B cell (primary cell): Measurements from ENCODE around the gene BCAR1. TPM values are rescaled to one million over a fixed set of nuclear protein-coding genes. Genes with fewer than 3 reads are reported as not detected.
"Not testable (repeated sequence)": the region's sequence is repeated elsewhere in the genome, so short reads cannot be mapped to it uniquely, and the experiment has no call there.

Experiments used
- ATAC-seq: fragments of 200-7000 bp; cut with Tn5 transposase; one replicate; pipeline ENCODE4 v1.10.0; 2021; ENCODE audit warnings: low read depth, mild to moderate bottlenecking, moderate number of reproducible peaks, moderate library complexity
- CTCF ChIA-PET: fragments of 350-600 bp; sonication (Branson Sonifier 250); formaldehyde crosslinking; loops from one replicate; lab custom pipeline; 2021; ENCODE audit warnings: antibody characterized with exemption, inconsistent platforms; lab: Charles Lee
- POLR2A ChIA-PET: fragments of 350-600 bp; sonication (Branson Sonifier 250); formaldehyde crosslinking; loops from one replicate; lab custom pipeline; 2021; ENCODE audit warnings: antibody characterized with exemption; lab: Charles Lee
- DNase-seq: peaks from one replicate; pipeline ENCODE4 v3.0.0; 2013
- H2AFZ ChIP-seq: 2 replicates; pipeline ENCODE4 v1.6.1; 2012; ENCODE audit warnings: mild to moderate bottlenecking, low read depth, low read length; ENCODE audit not compliant: insufficient read depth, poor library complexity, severe bottlenecking
- H3K27ac ChIP-seq, 2 donors: 1 replicate in 1 of 2; 2 replicates in 1 of 2; pipeline ENCODE4 v1.5.1; 2012 to 2013; ENCODE audit warnings: low read length in 2 of 2, mild to moderate bottlenecking in 2 of 2, moderate library complexity in 1 of 2
- H3K27me3 ChIP-seq, 4 experiments: fragments of 200-600 bp in 1 of 4; sonication (generic) in 1 of 4; replicated peaks in 1 of 4; 1 replicate in 2 of 4; 2 replicates in 2 of 4; pipeline versions ENCODE4 v1.6.1 to v1.7.0; 2013 to 2016; ENCODE audit warnings: low read length in 3 of 4, mild to moderate bottlenecking in 2 of 4, mixed read lengths in 1 of 4, moderate library complexity in 1 of 4; ENCODE audit not compliant: insufficient read depth in 4 of 4, control insufficient read depth in 3 of 4; ENCODE audit errors: control extremely low read depth in 1 of 4
- H3K36me3 ChIP-seq, 2 experiments: replicated peaks in 1 of 2; 1 replicate in 1 of 2; 2 replicates in 1 of 2; pipeline versions ENCODE4 v1.6.1 to v1.7.1; 2013; ENCODE audit warnings: low read length in 1 of 2; ENCODE audit not compliant: insufficient read depth in 2 of 2, control insufficient read depth in 1 of 2; ENCODE audit errors: control extremely low read depth in 1 of 2, extremely low read depth in 1 of 2
- H3K4me1 ChIP-seq, 2 donors: fragments of 200-600 bp in 1 of 2; sonication (generic) in 1 of 2; 1 replicate in 1 of 2; 2 replicates in 1 of 2; pipeline versions ENCODE4 v1.5.1 to v1.6.1; 2013 to 2017; ENCODE audit warnings: low read length in 2 of 2; ENCODE audit not compliant: control insufficient read depth in 2 of 2, insufficient read depth in 2 of 2
- H3K4me2 ChIP-seq: replicated peaks from 2 replicates; pipeline ENCODE3; 2012; ENCODE audit warnings: mild to moderate bottlenecking, low read depth, low read length; ENCODE audit not compliant: poor library complexity, severe bottlenecking
- H3K4me3 ChIP-seq, 5 experiments: fragments of 200-600 bp in 1 of 5; sonication (generic) in 1 of 5; 1 replicate in 3 of 5; 2 replicates in 2 of 5; pipeline versions ENCODE4 v1.5.1 to v1.7.0; 2011 to 2016; ENCODE audit warnings: low read length in 4 of 5, mild to moderate bottlenecking in 4 of 5, low read depth in 2 of 5, control low read depth in 1 of 5, moderate library complexity in 1 of 5; ENCODE audit not compliant: insufficient read depth in 1 of 5; ENCODE audit errors: control extremely low read depth in 1 of 5, extremely low read depth in 1 of 5
- H3K79me2 ChIP-seq: fragments of 200-600 bp; sonication (generic); one replicate; pipeline ENCODE4 v1.6.0; 2016; ENCODE audit warnings: low read length; ENCODE audit not compliant: control insufficient read depth, insufficient read depth
- H3K9ac ChIP-seq: fragments of 200-600 bp; sonication (generic); 2 replicates; pipeline ENCODE4 v1.6.1; 2017; ENCODE audit warnings: mild to moderate bottlenecking, low read length, moderate library complexity
- H3K9me3 ChIP-seq, 3 donors: one replicate each; pipeline versions ENCODE4 v1.6.1 to v1.7.1; 2013; ENCODE audit warnings: low read length in 2 of 3; ENCODE audit not compliant: control insufficient read depth in 2 of 3, insufficient read depth in 1 of 3; ENCODE audit errors: control extremely low read depth in 1 of 3
- H4K20me1 ChIP-seq: 2 replicates; pipeline ENCODE4 v1.6.0; 2012; ENCODE audit warnings: mild to moderate bottlenecking, low read length; ENCODE audit not compliant: insufficient read depth, control insufficient read depth, poor library complexity, severe bottlenecking
- H3K27ac Mint-ChIP-seq: one replicate; pipeline ENCODE4 v1.8.0; 2021; ENCODE audit warnings: mixed read lengths
- H3K27me3 Mint-ChIP-seq: one replicate; pipeline ENCODE4 v1.8.0; 2021; ENCODE audit warnings: mixed read lengths
- H3K4me1 Mint-ChIP-seq: one replicate; pipeline ENCODE4 v1.8.0; 2021; ENCODE audit warnings: mixed read lengths
- H3K4me3 Mint-ChIP-seq: one replicate; pipeline ENCODE4 v1.8.0; 2021; ENCODE audit warnings: mixed read lengths
- H3K9me3 Mint-ChIP-seq: one replicate; pipeline ENCODE4 v1.8.0; 2022; ENCODE audit warnings: mixed read lengths; ENCODE audit not compliant: insufficient read depth
- WGBS: methylation state at CpG from one replicate; pipeline ENCODE4 v1.1.5; 2013; ENCODE audit warnings: missing lambda C conversion rate; ENCODE audit not compliant: insufficient coverage; 5-methylcytosine and 5-hydroxymethylcytosine counted together
- intact Hi-C: fragments of 100-400 bp; cut with micrococcal nuclease; formaldehyde crosslinking; loops from one replicate; pipeline ENCODE4 v1.10.0; 2022
- polyA plus RNA-seq: library from polyadenylated mRNA; depleted of rRNA; stranded (reverse); fragments of >200 nt; gene quantifications from 2 replicates; pipeline ENCODE4 v1.2.3, GENCODE V29; 2012
- total RNA-seq, 2 donors: library from RNA; stranded (reverse); fragments of 120-200 nt in 1 of 2; gene quantifications; 1 replicate in 1 of 2; 2 replicates in 1 of 2; pipeline versions ENCODE4 v1.2.3 to v1.2.4, GENCODE V29; 2013 to 2022
- TF ChIP-seq, protein P1 (sequence below): fragments of 200-600 bp; IDR thresholded peaks from one replicate; pipeline ENCODE4 v1.8.0; 2022; ENCODE audit warnings: antibody characterized with exemption, mild to moderate bottlenecking

BCAR1 gene
- total and polyA plus RNA-seq, 2 donors (not counting 1 experiment from before 2014, with no cell fraction given) = not detected

DNA sequence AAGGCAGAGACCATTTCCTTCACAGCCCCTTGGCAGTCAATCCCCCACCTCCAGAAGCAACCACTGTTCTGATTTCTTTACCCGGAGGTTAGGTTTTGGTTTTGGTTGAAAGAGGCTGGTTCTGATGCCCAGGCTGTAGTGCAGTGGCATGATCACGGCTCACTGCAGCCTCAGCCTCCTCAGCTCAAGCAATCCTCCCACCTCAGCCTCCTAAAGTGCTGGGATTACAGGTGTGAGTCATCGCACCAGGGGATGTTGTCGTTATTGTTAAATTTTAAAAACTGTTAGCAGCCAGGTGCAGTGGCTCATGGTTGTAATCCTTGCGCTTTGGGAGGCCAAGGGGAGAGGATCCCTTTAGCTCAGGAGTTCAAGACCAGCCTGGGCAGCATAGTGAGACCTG is 41.5 kb downstream of the BCAR1 start:
- no peaks in the 10 kb centered on the region for H3K4me1 Mint-ChIP-seq
- no peak overlapping the region for H3K4me3 ChIP-seq
- ChIA-PET CTCF (no interaction called here), POLR2A (no interaction called here)
- 89% methylated on average over 1 of the region's 5 CpGs for WGBS
- H3K9me3 ChIP-seq = peaks cover 0 to 7% (median 0%) of the 10 kb centered on the region in 3 donors
- no peaks in the 10 kb centered on the region for H3K36me3 ChIP-seq
- no peaks in the 10 kb centered on the region for H3K79me2 ChIP-seq
- H3K27me3 Mint-ChIP-seq = peaks cover 10% of the 10 kb centered on the region
- no peak overlapping the region for H3K4me2 ChIP-seq
- H3K4me1 ChIP-seq = no peaks in the 10 kb centered on the region
- DNase-seq (no peak), ATAC-seq (no peak)
- no peak overlapping the region for H2AFZ ChIP-seq
- H3K4me3 Mint-ChIP-seq = no peak overlapping the region
- H3K9me3 Mint-ChIP-seq = no peaks in the 10 kb centered on the region
- H3K27me3 ChIP-seq = peaks cover 0 to 9% (median 0%) of the 10 kb centered on the region in 4 experiments
- intact Hi-C loops = no loop called here
- H3K9ac ChIP-seq = no peak overlapping the region
- TF ChIP-seq, protein P1, sequence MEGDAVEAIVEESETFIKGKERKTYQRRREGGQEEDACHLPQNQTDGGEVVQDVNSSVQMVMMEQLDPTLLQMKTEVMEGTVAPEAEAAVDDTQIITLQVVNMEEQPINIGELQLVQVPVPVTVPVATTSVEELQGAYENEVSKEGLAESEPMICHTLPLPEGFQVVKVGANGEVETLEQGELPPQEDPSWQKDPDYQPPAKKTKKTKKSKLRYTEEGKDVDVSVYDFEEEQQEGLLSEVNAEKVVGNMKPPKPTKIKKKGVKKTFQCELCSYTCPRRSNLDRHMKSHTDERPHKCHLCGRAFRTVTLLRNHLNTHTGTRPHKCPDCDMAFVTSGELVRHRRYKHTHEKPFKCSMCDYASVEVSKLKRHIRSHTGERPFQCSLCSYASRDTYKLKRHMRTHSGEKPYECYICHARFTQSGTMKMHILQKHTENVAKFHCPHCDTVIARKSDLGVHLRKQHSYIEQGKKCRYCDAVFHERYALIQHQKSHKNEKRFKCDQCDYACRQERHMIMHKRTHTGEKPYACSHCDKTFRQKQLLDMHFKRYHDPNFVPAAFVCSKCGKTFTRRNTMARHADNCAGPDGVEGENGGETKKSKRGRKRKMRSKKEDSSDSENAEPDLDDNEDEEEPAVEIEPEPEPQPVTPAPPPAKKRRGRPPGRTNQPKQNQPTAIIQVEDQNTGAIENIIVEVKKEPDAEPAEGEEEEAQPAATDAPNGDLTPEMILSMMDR = no peak
- H3K27ac Mint-ChIP-seq = no peak overlapping the region
- no peak overlapping the region for H3K27ac ChIP-seq
- H4K20me1 ChIP-seq = no peaks in the 10 kb centered on the region

DNA sequence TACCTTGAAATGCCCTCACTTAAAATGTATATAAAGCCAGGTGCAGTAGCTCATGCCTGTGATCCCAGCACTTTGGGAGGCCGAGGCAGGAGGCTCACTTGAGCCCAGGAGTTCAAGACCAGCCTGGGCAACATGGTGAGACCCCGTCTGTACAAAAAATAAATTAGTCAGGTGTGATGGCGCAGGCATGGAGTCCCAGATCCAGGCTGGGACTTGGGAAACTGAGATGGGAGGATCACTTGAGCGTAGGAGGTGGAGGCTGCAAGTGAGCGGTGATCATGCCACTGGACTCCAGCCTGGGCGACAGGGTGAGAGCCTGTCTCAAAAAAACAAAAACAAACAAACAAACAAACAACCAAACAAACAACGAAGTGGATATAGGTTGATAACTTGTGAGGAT is 41.9 kb downstream of the BCAR1 start:
- H2AFZ ChIP-seq, H3K79me2 ChIP-seq, H3K27me3 ChIP-seq, intact Hi-C loops, H3K27me3 Mint-ChIP-seq, H3K27ac ChIP-seq, H3K4me1 Mint-ChIP-seq, H3K27ac Mint-ChIP-seq, H4K20me1 ChIP-seq, POLR2A ChIA-PET, H3K9ac ChIP-seq, H3K4me3 ChIP-seq, H3K9me3 Mint-ChIP-seq, DNase-seq, H3K9me3 ChIP-seq, H3K4me2 ChIP-seq, H3K4me1 ChIP-seq, H3K4me3 Mint-ChIP-seq, H3K36me3 ChIP-seq, ATAC-seq: not testable (repeated sequence)
- WGBS = 92% methylated on average over 3 of the region's 7 CpGs
- CTCF ChIA-PET = interaction anchor here (1.0 kb wide), 1 partner anchor 24 kb away, joined by 6 read pairs; no protein-coding TSS in a partner anchor
